ENCODE measurements around the gene AGMAT. TPM values are rescaled to one million over a fixed set of nuclear protein-coding genes. Genes with fewer than 3 reads are reported as not detected.

AGMAT gene

GRCh38 chr1:15523104-15524020, 61.5 kb downstream of the AGMAT start:
- Histone ChIP-seq H3K9ac (ENCODE audit: low read depth, low read length, poor library complexity) (peak overlapping the region; percentile 91), H3K79me1 (ENCODE audit: low read depth, low read length) (no peaks in the 10 kb centered on the region), H4K91ac (ENCODE audit: low read depth, low read length, poor library complexity) (no peak overlapping the region), H2BK15ac (ENCODE audit: low read length) (no peak overlapping the region), H4K8ac (ENCODE audit: low read depth, low read length) (no peak overlapping the region), H3K4me2 (ENCODE audit: insufficient read depth, low read length, poor library complexity, severe bottlenecking) (peak overlapping the region; percentile 68), H2BK5ac (ENCODE audit: low read length) (no peak overlapping the region), H3K36me3 (replicated peaks in 1 of 2; ENCODE audit: control insufficient read depth in 2 of 2, insufficient read depth in 2 of 2, low read length in 2 of 2) (no peaks in the 10 kb centered on the region), H3K18ac (ENCODE audit: low read length) (no peak overlapping the region), H3K27ac (replicated peaks; ENCODE audit: low read length) (peak overlapping the region; percentile 77), H2AFZ (ENCODE audit: low read length) (peak overlapping the region; percentile 99), H2BK120ac (ENCODE audit: low read depth, low read length) (no peak overlapping the region), H3K14ac (ENCODE audit: low read length) (no peak overlapping the region), H3K4me1 (ENCODE audit: control insufficient read depth in 2 of 2, insufficient read depth in 1 of 2, low read depth in 1 of 2, low read length in 2 of 2) (peaks cover 4 to 11% of the 10 kb centered on the region in 2 donors), H2BK12ac (ENCODE audit: low read length) (no peak overlapping the region), H3K4me3 (ENCODE audit: low read length in 2 of 2) (peak overlapping the region; percentile 81 to 83), H2AK5ac (ENCODE audit: low read depth, low read length) (no peak overlapping the region), H3K9me3 (replicated peaks in 1 of 2; ENCODE audit: control insufficient read depth in 2 of 2, insufficient read depth in 1 of 2, low read depth in 1 of 2, low read length in 2 of 2) (no peaks in the 10 kb centered on the region), H3K4ac (ENCODE audit: low read length) (no peak overlapping the region), H3K23ac (ENCODE audit: low read depth, low read length, poor library complexity) (no peak overlapping the region), H3K27me3 (ENCODE audit: control insufficient read depth in 3 of 3, insufficient read depth in 3 of 3, low read depth in 1 of 3, low read length in 3 of 3) (no peaks in the 10 kb centered on the region)
- no CpG with 5 or more reads among the region's 18 CpGs for WGBS, 2 donors (ENCODE audit: extremely low coverage in 2 of 2, insufficient read length in 2 of 2, insufficient replicate concordance in 1 of 2)
- no peak for DNase-seq (ENCODE audit: low spot score)

DNA sequence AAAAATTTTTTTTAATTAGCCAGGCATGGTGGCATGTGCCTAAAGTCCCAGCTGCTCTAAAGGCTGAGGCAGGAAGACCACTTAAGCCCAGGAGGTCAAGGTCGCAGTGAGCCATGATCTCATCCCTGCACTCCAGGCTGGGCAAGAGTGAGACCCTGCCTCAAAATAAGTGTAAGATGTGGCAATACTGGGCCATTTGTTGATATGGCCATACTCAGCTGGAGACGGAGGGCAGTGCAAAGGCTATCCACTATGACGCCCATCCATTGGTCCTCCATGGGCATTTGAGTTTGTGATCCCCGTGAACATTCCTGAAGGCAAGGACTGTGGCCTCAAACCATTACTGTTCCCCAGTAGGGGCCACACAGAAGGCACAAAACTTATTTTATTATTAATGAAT, 62.3 kb downstream of the AGMAT start:
- Histone ChIP-seq H3K27ac (replicated peaks; ENCODE audit: low read length) (no peak overlapping the region), H3K18ac (ENCODE audit: low read length) (no peak overlapping the region)

More for the DNA sequence above, 62.3 kb downstream of the AGMAT start:
- Histone ChIP-seq H2BK120ac (ENCODE audit: low read depth, low read length) (no peak overlapping the region), H3K27me3 (ENCODE audit: control insufficient read depth in 3 of 3, insufficient read depth in 3 of 3, low read depth in 1 of 3, low read length in 3 of 3) (no peaks in the 10 kb centered on the region), H2AK5ac (ENCODE audit: low read depth, low read length) (no peak overlapping the region), H4K8ac (ENCODE audit: low read depth, low read length) (no peak overlapping the region), H3K23ac (ENCODE audit: low read depth, low read length, poor library complexity) (no peak overlapping the region), H3K9ac (ENCODE audit: low read depth, low read length, poor library complexity) (no peak overlapping the region), H3K36me3 (replicated peaks in 1 of 2; ENCODE audit: control insufficient read depth in 2 of 2, insufficient read depth in 2 of 2, low read length in 2 of 2) (peaks cover 0 to 3% of the 10 kb centered on the region in 2 donors), H3K4me1 (ENCODE audit: control insufficient read depth in 2 of 2, insufficient read depth in 1 of 2, low read depth in 1 of 2, low read length in 2 of 2) (peaks cover 4 to 10% of the 10 kb centered on the region in 2 donors), H3K79me1 (ENCODE audit: low read depth, low read length) (no peaks in the 10 kb centered on the region), H2AFZ (ENCODE audit: low read length) (no peak overlapping the region), H2BK5ac (ENCODE audit: low read length) (no peak overlapping the region), H3K4me2 (ENCODE audit: insufficient read depth, low read length, poor library complexity, severe bottlenecking) (no peak overlapping the region), H4K91ac (ENCODE audit: low read depth, low read length, poor library complexity) (no peak overlapping the region), H2BK15ac (ENCODE audit: low read length) (no peak overlapping the region), H3K9me3 (replicated peaks in 1 of 2; ENCODE audit: control insufficient read depth in 2 of 2, insufficient read depth in 1 of 2, low read depth in 1 of 2, low read length in 2 of 2) (no peaks in the 10 kb centered on the region), H3K4ac (ENCODE audit: low read length) (no peak overlapping the region), H2BK12ac (ENCODE audit: low read length) (no peak overlapping the region), H3K14ac (ENCODE audit: low read length) (no peak overlapping the region), H3K4me3 (ENCODE audit: low read length in 2 of 2) (no peak overlapping the region)
- no peak for DNase-seq (ENCODE audit: low spot score)
- WGBS, 2 donors (ENCODE audit: extremely low coverage in 2 of 2, insufficient read length in 2 of 2, insufficient replicate concordance in 1 of 2) = no CpG with 5 or more reads among the region's 4 CpGs

Small RNA genes within 50 kb of the gene (small RNA-seq; reads per million reads assigned to genes)
- gene CD24P1 (ENCODE audit: insufficient read depth) = not detected
- not detected for gene RNU7-179P (ENCODE audit: insufficient read depth)
- gene SCARNA21B (ENCODE audit: insufficient read depth) = not detected

All from neuronal stem cell (in vitro differentiated cells).